HL-60/S4 (cell line): ENCODE data around the gene ZSCAN31.

Experiments used
- in situ Hi-C: fragments of 300-500 bp; cut with MboI; formaldehyde crosslinking; loops from 2 replicates; pipeline ENCODE4 v1.14.3; 2022; ENCODE audit warnings: low sequenced_read_pairs

The ZSCAN31 gene

DNA sequence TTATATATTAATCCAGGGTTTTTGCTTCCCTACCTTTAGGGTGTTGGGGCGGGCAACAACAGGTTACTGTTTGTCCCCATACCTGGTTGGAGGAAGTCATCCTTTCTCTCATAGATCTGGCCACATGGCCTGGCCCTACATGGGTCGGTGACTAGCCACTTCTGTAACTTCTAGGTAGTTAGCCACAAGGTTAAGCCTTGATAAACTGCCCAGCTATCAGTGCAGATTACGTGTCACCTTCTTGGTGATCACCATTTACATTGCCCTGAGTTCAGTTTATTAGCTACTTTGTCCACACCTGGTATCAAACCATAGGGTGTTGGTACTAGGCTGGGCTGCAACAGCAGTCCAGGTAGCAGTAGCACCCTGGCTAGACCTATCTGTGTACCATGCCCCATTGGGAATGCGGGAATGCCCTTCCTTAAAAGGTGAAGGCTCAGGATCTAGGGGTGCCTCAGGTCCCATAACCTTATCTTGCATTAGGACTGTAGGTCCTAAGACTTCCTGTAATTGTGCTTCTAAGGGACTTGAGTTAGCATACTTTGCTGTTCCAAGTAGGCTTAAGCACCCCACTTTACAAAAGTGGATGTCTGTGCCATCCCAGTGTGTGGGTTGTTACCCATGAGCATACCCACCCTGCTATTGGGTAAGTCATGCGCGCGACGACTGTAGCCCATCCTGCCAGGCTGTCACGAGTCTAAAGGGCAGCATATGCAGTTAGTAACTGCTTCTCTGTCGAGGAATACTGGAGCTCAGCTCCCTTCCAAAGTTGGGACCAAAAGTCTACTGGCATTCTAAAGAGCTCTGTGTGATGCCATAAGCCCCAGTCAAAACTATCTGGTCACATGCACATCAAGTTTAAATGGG lies 19.0 kb upstream of the ZSCAN31 start:
- in situ Hi-C loops: loop anchor here (25.0 kb wide), 2 partner anchors 218 to 1193 kb away; partner anchors contain the start of gene ZKSCAN8

DNA sequence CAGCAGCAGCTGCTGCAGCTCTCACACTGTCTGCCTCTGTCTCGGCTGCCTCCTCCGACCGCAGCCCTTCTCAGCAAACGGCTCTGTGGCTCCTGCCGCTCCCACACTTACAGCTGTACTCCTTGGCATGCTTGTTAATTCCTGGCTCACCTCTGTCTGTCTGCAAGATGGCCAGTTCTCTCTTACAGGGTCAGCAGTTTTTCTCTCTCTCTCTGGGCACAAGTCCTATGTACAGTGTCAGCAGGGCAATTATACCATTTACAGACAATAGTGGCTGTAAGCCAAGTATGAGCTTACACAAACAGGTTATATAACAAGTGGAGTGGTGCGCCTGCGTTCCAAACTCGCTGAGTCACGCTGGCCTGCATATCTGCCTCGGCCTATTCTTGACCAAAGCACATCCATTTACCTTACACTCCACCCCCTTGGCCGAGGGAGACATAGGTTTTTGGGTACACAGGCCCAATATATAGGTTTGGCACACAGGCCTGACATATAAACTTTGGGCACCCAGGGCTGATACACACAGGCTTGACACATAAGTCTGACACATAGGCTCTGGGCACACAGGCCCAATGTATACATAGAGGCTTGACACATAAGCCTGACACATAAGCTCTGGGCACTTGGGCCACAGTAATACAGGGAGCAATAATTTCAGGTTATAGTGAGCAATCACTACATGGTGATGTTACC lies 18.2 kb upstream of the ZSCAN31 start:
- in situ Hi-C loops: loop anchor here (25.0 kb wide), 2 partner anchors 217 to 1192 kb away; partner anchors contain the start of gene ZKSCAN8

DNA sequence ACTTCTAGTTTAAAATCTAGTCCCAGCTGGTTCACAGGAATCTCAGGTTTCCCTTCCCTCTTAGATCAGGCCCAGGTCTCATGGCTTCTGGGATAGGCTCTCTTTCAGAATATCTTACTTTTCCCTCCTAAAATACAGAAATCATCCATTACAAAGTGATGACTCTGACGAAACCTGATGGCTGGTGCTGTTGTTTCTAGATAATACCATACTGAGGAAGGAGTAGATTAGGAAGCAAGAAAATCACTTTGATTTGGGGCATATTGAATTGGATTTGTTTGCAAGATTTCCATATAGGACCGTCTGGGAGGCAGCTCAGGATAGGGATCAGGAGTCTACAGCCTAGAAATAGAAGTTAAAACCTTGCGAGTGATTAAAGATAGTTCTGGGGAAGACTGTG lies 17.4 kb upstream of the ZSCAN31 start:
- in situ Hi-C loops: loop anchor here (25.0 kb wide), 2 partner anchors 216 to 1191 kb away; partner anchors contain the start of gene ZKSCAN8

DNA sequence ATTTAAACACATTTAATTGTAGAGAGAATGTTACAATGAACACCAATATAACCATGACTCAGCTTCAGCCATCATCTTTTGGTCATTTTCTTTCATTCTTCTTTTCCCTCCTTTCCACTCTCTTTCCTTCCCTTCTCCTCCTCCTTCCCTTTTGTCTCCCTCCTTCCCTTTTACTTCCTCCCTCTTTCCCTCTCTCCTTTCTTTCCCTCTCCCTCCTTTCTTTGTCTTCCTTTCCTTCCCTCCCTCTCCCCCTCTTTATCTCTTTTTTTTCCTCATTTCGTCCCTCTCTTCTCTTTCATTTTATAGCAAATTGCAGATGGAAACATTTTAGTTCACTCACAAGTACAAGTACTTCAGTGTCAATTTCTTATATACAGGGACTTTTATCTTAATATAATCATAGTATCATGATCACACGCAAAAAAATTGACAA lies 15.6 kb upstream of the ZSCAN31 start:
- in situ Hi-C loops: loop anchor here (25.0 kb wide), 2 partner anchors 214 to 1189 kb away; partner anchors contain the start of gene ZKSCAN8

DNA sequence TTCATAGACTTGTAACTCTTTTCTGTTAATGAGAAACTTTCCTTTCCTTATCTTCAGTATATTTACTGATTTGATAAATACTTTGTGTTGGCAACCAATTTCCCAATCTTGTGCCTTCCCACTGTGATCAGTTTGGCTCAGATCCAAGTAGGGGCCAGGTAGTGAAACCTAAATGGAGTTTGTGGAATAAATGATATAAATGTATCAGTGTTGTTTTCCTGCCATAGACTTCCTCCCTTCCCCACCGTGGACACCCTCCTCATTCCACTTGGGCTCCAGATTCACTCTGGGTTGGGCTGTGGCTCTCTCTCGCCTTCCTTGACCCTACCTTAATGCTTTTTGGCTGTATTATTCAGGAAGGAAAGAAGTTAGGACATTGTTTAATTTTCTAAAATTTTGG lies 15.1 kb upstream of the ZSCAN31 start:
- in situ Hi-C loops: loop anchor here (25.0 kb wide), 2 partner anchors 214 to 1189 kb away; partner anchors contain the start of gene ZKSCAN8

DNA sequence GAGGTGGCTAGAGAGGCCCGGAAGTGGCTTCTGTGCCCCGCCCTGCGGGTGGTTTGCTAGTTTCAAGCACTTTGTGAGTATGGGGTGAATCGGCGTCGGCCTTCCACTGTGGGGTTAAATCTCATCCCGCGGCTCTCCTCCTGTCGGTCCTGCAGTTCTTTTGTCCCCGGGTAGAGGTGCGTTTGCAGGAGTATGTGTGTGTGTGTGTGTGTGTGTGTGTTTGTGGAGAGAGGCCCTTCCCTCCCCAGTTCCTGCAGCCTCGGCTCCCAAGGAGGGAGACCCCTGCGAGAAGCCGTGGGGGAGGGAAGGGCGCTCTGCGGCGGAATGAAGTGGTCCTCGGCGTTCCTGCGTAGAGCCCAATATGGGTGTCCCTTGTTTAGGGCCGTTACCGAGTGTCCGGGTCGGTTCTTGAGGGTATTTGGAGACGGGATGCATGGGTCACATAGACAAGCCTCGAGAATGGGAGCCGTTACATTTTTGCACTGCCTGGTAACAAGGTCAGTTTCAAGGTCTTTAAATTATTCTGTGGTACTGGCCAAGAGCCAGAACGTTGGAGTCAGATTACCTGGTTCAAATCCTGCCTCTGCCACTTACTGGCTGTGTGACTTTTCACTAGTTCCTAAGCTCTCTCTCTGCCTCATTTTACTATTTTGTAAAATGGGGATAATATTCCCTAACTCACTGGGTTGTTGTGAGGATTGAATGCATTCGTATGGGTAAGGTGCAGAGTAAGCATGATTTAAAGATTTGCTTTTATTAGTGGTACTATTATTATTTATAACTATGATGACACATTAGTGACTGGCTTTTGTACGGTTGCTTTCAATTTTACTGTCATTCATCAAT lies 14.2 kb upstream of the ZSCAN31 start, which contains the start of gene ZKSCAN3:
TSS of gene ZKSCAN3 (plus strand) at position 56 of the 846 bp plus-strand sequence. CDS start 9,640 bp downstream, outside the sequence.
- in situ Hi-C loops: loop anchor here (25.0 kb wide), 3 partner anchors 213 to 1188 kb away; partner anchors contain the start of gene ZKSCAN8

DNA sequence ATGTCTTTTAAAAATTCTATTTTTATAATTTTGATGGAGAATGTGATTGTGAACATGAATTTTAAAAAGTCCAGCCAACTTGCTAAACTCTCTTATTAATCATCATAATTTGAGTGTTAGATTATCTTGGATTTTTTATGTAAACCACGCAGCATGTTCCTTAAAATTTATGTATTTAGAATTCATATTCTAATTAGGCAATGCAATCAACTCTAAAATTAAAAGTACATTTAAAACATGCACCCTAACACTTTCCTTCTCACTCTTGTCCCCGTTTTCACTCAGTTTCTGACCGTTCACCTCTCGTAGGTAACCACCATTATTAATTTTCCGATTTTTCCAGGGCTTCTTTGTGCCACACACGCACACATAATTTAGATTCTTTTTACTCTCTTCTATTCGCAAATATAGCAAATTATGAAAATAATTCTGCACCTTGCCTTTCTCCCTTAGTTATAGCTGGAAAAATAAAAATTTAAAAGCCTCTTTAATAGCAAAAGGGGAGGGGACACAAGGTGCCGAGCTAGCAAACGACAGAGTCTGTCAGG lies 13.5 kb upstream of the ZSCAN31 start:
- in situ Hi-C loops: loop anchor here (25.0 kb wide), 1 partner anchor 462 kb away; a partner anchor contains a TSS

DNA sequence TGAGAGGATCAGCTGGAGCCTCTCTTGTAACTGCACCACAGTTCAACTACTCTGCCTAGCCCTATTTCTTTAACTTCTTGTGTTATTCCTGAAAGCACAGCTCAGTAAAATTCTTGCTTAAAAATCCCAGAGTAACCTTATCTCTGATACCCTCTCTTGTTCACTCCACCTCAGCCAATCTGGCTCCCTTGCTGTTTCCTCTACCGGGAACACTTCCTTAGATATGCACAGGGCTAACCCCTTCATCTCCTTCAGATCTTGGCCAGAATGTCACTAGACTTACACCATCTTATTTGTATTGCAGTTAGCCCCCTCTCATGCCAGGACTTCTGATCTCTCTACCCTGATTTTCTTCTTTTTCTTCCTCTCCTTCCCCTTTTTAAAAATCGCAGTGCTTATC lies 11.2 kb upstream of the ZSCAN31 start:
- in situ Hi-C loops: loop anchor here (25.0 kb wide), 1 partner anchor 460 kb away; a partner anchor contains a TSS

DNA sequence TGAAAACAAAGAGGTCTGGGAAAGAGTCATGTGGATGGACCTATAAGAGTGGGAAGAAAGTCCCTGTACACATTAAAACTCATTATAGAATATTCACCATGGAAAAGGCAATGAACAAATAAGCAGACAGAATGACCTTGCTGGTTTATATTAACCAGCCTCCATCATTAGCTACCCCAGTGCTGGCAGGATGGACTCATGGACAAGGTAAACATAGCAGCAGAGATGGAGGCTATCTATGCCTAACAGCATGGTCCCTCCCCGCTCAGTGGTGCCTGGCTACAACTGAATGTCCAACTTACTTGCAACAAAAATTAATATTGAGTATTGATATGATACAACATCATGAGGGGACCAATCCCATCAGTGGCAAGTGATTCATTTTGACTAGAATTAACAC lies 9.3 kb upstream of the ZSCAN31 start:
- in situ Hi-C loops: loop anchor here (25.0 kb wide), 1 partner anchor 458 kb away; a partner anchor contains a TSS

DNA sequence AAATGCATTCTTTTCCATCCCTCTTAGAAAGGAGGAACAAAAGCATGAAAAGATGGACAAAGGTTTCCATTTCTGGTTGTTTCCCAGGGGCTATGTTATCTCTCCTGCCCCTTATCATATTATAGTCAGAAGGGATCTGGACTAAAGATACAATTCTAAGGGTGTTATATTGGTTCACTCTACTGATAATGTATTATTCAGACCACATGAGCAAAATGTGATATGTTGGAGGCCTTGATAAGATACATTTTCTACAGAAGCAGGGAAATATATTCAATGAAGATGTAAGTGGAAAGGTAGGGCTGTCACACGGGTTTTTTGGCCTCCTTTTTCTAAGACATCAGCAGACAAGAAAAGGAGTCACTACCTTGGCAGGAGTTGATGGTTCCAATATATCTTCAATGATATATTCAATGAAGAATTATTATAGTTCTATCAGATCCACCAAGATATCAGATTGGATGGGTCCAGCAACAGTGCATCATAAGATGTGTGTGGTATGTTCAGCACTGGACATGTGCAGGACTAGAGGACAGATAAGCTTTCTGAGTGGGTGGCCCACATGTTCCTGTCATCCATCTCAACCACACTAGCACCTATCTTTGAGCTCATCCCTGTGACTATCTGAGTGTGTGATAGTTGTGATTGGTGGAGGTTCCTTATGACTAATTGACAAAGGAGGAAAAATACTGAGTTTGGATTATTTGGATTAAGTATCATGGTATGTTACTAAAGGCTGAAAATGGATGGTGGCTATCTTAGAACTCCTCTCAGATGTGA lies 8.1 kb upstream of the ZSCAN31 start:
- in situ Hi-C loops: loop anchor here (25.0 kb wide), 1 partner anchor 457 kb away; a partner anchor contains a TSS

DNA sequence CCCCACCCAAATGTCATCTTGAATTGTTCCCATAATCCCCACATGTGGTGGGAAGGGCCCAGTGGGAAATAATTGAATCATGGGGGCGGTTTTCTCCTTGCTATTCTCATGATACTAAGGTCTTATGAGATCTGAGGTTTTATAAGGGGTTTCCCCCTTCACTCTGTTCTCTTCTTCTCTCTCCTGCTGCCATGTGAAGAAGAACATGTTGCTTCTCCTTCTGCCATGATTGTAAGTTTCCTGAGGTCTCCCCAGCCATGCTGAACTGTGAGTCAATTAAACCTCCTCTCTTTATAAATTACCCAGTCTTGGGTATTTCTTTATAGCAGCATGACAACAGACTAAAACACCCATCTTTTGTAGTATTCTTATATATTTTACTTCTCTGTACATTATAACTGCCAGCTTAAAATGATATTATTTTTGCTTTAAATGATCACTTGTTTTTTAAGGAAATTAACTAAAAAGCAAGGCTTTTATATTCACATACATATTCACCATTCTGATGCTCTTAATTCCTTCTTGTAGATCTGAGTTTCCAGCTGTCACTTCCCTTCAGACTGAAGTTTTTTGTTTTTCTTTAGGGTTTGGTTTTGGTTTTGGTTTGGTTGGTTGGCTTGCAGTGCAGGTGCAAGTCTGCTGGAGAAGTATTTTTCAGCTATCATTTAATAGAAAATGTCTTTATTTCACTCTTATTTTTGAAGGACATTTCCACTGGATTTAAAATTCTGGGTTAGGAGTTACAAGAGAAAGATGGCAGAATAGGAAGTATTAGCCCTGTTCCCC lies 4.6 kb upstream of the ZSCAN31 start:
- in situ Hi-C loops: loop anchor here (25.0 kb wide), 1 partner anchor 453 kb away; a partner anchor contains a TSS

DNA sequence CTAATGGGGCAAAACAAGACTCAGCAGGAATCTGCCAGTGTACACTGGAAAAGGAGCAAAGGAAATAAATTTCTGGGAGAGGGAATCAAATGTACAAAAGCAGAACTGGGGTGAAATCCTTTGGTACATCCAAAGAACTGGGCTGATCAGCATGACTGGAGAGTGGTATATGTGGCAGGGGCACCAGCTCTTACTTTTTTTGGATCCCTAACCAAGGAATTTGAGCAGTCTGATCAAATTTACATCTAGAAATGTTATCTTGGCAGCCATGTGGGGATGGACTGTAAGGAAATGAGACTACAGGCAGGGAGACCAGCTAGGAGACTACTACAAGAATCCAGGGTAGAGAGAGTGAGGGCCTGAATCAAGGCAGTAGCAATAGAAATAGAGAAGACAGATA lies 1.2 kb upstream of the ZSCAN31 start:
- in situ Hi-C loops: loop anchor here (25.0 kb wide), 1 partner anchor 450 kb away; a partner anchor contains a TSS

DNA sequence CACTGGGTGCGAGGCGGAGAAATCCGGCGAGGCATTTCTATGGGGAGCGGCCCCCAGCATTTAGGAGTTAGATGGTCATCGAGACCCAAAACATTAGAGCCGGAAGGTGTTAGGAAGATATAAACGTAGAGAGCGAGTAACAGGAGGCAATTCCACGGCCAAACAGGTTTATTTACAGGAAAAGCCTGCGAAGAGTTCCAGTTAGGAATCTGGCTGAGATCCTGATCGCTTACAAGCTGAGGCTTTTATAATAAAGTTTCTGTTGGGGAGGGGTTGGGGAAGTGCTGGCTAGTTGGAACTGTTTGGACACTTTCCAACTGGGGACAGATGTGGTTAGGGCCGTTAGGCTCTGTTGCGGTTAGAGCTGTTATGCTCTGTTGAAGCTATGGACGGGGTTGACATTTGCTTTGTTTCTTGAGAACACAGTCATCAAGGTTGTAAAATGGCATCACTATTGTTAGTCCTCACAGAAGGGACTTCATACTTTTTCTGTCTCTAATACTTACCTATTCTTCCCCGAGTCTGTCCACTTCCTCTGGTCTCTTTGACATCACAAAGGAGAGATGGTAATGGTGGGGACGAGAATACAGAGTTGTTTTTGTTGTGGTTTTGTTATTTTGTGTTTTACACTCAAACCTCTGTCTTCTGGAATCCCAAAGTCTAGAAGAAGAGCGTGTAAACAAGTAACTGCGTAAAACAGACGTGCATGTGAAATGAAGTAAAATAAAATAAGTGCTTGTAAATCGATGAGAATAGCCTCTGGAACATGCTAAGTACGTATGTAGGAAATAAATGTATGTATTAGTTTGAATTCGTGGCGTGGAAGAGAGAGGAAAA lies 554 bp upstream of the ZSCAN31 start:
- in situ Hi-C loops: loop anchor here (25.0 kb wide), 1 partner anchor 449 kb away; a partner anchor contains a TSS

DNA sequence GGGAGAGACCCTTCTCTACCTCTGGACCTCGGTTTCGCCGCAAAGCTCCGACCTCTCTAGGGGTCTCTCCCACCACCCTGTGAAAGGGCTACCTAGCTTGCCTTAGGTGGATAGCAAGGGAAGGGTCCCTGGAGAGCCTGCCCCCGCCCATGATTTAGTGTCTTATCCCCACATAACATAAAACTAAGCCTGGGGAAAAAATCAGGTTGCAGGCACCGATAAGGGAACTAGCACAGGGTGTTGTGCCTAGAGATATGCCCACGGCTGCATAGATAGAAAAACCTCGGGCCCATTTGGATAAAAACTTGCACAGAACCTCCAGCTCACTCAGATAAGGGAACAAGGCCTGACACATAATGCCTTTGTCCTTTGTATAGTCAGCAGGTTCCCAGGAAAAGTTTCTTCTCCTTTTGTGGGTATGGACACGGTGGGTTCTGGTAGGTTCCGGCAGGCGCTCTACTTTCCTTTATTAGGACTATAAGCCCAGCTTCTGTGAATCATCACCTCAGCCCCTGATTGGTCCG lies 846 bp downstream of the ZSCAN31 start:
- in situ Hi-C loops: loop anchor here (25.0 kb wide), 1 partner anchor 448 kb away; a partner anchor contains a TSS

DNA sequence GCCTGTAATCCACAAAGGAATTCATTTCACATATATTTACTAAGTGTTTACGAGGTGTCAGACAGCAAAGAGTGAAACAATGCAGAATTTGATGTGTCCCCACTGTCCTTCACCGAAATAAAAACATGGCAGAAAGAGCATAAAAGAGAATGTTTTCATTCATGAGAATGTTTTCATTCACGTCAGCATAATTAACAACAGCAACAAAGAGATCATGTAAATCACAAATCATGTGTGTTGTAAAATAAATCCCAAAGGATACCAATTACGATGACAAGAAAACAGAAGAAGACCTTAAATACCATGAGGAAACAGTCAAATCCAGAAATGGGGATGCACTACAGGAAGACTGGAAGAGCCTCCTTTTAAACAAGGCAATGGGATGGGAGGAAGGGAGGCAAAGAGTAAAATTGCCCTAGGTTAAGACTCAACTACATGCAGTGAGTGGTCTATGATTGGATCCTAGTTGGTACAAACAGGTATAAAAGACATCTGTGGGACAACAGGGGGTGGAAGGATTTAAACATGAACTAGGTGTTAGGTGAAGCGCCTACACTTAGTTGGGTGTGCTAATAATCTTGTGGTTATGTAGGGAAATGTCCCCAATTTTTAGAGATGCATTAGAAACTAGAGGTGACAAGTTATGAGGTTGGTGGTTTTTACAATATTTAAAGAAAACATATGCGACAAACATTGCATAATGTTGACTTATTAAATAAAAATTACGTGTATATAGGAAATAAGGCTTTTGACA lies 1.5 kb downstream of the ZSCAN31 start:
- in situ Hi-C loops: loop anchor here (25.0 kb wide), 1 partner anchor 447 kb away; a partner anchor contains a TSS

DNA sequence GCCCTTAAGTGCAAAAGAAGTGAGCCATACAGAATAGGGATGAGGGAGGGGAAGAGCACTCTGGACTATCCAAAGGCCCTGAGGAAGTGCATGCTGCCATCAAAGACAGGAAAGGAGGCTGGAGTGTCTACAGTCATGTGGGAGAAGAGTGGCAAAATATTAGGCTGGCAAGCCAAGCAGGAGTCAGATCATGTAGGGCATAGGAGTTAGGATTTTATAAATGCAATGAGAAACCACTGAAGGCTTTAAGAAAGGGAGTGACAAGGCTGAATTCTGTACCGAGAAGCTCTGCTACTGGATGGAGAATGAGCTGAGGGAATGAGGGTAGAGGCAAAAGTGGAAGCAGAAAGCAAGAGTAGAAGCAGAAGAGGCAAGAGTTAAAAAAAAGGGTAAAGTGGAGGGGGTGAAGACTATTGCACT lies 2.3 kb downstream of the ZSCAN31 start:
- in situ Hi-C loops: loop anchor here (25.0 kb wide), 1 partner anchor 446 kb away; a partner anchor contains a TSS
